ENCODE measurements around the gene GNAI1.

Gene GNAI1

DNA sequence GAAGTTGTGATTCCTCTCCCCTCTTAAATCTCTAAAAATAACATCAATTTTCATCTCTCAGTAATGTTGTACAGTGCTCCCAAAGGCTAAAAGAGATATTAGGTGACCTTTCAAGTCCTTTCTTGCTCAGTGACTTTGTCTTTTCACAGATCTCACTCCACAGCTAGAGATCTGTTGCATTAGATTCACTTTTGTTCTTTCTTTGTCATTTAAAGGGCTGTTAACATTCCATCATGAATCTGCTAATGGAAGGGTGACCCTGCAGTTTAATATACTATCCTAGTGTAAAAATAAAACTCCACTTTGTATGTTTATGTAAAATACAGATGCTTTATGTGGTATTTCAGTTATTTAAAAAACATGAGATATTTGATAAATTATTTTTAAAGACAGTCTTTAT is 30.5 kb downstream of the GNAI1 start:
- no peak for DNase-seq (ENCODE audit: low spot score)
- TF ChIP-seq, protein P1, sequence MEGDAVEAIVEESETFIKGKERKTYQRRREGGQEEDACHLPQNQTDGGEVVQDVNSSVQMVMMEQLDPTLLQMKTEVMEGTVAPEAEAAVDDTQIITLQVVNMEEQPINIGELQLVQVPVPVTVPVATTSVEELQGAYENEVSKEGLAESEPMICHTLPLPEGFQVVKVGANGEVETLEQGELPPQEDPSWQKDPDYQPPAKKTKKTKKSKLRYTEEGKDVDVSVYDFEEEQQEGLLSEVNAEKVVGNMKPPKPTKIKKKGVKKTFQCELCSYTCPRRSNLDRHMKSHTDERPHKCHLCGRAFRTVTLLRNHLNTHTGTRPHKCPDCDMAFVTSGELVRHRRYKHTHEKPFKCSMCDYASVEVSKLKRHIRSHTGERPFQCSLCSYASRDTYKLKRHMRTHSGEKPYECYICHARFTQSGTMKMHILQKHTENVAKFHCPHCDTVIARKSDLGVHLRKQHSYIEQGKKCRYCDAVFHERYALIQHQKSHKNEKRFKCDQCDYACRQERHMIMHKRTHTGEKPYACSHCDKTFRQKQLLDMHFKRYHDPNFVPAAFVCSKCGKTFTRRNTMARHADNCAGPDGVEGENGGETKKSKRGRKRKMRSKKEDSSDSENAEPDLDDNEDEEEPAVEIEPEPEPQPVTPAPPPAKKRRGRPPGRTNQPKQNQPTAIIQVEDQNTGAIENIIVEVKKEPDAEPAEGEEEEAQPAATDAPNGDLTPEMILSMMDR (IDR thresholded peaks at IDR 0.05; ENCODE audit: extremely low read depth, missing control alignments) = no peak

DNA sequence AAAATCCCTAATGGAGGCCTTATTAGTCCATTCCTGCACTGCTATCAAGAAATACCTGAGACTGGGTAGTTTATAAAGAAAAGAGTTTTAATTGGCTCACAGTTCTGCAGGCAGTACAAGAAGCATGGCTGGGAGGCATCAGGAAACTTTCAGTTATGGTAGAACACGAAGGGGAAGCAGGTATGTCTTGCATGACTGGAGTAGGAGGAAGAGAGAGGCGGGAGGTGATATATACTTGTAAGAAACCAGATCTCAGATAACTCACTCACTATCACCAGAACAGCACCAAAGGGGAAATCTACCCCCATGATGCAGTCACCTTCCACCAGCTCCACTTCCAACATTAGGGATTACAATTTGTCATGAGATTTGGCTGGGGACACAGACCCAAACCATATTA is 35.8 kb downstream of the GNAI1 start:
- TF ChIP-seq, protein P1 (IDR thresholded peaks at IDR 0.05; ENCODE audit: extremely low read depth, missing control alignments) = no peak
- no peak for DNase-seq (ENCODE audit: low spot score)

DNA sequence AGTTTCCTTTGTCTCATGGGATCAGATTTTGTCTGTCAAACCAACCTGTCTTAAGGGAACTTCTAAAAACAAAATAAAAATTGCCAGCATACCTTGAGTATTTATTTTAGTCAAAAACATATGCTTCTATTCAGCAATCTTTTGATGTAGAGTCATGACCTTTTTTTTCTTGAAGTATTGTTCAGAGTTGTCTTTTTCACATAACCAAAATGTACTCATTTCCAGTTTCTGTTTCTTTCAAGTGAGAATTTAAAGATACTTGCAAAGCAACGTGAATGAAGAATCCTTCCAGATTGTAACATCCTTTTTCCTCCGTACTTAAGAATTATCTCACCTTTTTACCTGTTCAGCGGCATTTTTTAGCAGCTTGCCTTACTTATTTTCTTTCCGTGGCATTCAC is 37.8 kb downstream of the GNAI1 start:
- TF ChIP-seq, protein P1 (IDR thresholded peaks at IDR 0.05; ENCODE audit: extremely low read depth, missing control alignments) = no peak
- DNase-seq (ENCODE audit: low spot score) = no peak

DNA sequence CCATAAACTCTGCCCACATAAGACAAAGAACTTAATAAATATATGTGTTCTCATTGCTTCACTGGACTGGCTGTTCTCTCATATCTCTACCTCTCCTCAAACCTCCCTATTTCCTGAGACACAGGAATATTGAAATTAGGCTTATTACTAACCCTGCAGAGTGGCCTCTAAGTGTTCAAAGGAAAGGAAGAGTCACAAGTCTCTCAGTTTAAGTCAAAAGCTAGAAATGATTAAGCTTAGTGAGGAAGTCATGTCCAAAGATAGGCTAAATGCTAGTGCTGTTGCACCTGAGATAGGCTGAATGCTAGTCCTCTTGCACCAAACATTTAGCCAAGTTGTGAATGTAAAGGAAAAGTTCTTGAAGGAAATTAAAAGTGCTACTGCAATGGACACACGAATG is 41.1 kb downstream of the GNAI1 start:
- DNase-seq (ENCODE audit: low spot score) = no peak
- TF ChIP-seq, protein P1 (IDR thresholded peaks at IDR 0.05; ENCODE audit: extremely low read depth, missing control alignments) = no peak

DNA sequence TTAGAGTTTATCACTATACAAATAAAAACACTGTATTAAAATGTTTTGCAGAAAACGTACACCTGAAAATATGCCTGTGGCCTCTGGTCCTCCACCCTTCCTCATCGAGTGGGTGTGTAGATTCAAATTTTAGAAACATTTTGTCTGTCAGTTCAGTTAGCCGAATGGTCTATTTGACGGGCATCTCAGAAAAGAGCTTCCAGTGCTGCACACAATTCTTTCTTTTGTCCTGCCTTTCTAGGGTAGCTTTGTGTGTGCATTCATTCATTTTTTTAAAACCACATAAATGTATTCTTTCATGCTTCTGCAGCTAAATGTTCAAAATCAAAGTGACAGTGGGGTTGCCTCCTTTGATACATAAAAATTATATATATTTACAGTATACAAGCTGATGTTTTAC is 46.8 kb downstream of the GNAI1 start:
- DNase-seq (ENCODE audit: low spot score) = no peak
- TF ChIP-seq, protein P1 (IDR thresholded peaks at IDR 0.05; ENCODE audit: extremely low read depth, missing control alignments) = no peak

DNA sequence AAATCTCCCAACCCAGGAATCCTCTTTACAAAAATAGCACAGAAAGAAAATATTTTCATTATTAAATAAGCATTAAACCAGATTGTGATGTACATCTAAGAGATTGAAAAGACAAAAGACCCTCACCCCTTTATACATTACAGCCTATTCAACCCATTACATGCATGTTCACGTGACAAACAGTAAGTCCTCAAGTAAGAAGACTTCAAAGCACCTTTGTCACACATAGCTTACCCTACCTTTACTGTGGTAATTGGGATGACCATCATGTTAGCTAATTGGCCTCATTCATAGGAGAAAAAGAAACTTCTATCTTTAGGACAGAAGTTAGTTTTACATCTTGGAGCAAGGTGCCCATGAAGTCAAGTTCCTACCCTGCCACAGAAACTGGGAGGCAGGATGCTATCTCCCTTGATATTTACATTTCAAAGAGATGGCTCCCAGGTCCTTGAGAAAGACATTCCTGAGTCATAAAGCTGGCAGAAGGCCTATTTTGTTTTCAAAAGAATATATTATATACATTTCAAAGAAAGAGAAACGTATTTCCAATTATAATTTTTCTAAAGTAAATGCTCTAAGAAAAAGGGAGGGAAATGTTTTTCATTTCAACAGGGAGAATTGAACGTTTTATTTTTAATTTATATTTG is 48.1 kb downstream of the GNAI1 start:
- TF ChIP-seq, protein P1 (IDR thresholded peaks at IDR 0.05; ENCODE audit: extremely low read depth, missing control alignments) = no peak
- no peak for DNase-seq (ENCODE audit: low spot score)

DNA sequence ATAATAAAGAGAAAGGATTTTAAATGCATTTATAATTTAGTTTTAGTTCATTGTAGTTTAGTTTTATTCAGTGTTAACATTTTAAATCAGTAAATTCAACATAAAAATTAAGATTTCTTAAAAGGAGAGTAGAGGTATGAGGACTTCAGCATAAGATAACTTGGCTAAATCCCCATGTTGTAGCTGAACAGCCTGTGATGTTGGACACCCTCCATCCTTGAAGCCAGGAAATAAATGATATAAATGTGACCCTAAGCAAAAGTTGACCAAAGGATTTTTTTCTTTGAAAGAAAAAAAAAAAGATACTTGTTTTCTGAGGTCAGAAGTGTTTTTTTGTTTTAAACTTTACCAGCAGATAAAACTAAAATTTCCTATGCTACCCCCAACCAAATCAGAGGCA is 48.7 kb downstream of the GNAI1 start:
- DNase-seq (ENCODE audit: low spot score) = no peak
- TF ChIP-seq, protein P1 (IDR thresholded peaks at IDR 0.05; ENCODE audit: extremely low read depth, missing control alignments) = no peak

Data from GM20000 (cell line).